ENCODE results near the gene ZDHHC11B.
"Not testable (repeated sequence)": the region's sequence is repeated elsewhere in the genome, so short reads cannot be mapped to it uniquely, and the experiment has no call there.

Gene ZDHHC11B

GRCh38 chr5:714215-715118, 70.1 kb downstream of the ZDHHC11B start:
- not testable (repeated sequence) for DNase-seq

GRCh38 chr5:713686-714085, 70.8 kb downstream of the ZDHHC11B start:
- not testable (repeated sequence) for DNase-seq

- DNase-seq, result not testable (repeated sequence)
Observed at GRCh38 chr5:708848-709517, 75.5 kb downstream of the ZDHHC11B start.

GRCh38 chr5:708374-708773, 76.2 kb downstream of the ZDHHC11B start:
- DNase-seq, result not testable (repeated sequence)

GRCh38 chr5:706127-706526, 78.4 kb downstream of the ZDHHC11B start:
- not testable (repeated sequence) for DNase-seq

GRCh38 chr5:696753-697702, 87.5 kb downstream of the ZDHHC11B start:
- not testable (repeated sequence) for DNase-seq

- not testable (repeated sequence) for DNase-seq
Observed at GRCh38 chr5:696191-696590, 88.3 kb downstream of the ZDHHC11B start.

GRCh38 chr5:695475-695874, 89.1 kb downstream of the ZDHHC11B start:
- DNase-seq, result not testable (repeated sequence)

GRCh38 chr5:694042-694431, 90.5 kb downstream of the ZDHHC11B start:
- DNase-seq, result not testable (repeated sequence)

GRCh38 chr5:693271-694041, 91.1 kb downstream of the ZDHHC11B start, which contains the start of gene TPPP:
Gene TPPP, minus strand, starts transcription at chr5:693352. Its CDS starts 15,292 bp downstream, at chr5:678060.
- DNase-seq, result peak; percentile 86

- not testable (repeated sequence) for DNase-seq
Observed at GRCh38 chr5:692529-693041, 91.9 kb downstream of the ZDHHC11B start.

GRCh38 chr5:691817-692528, 92.6 kb downstream of the ZDHHC11B start:
- DNase-seq, result no peak

- not testable (repeated sequence) for DNase-seq
Observed at GRCh38 chr5:691049-691448, 93.5 kb downstream of the ZDHHC11B start.

GRCh38 chr5:690293-690692, 94.2 kb downstream of the ZDHHC11B start:
- not testable (repeated sequence) for DNase-seq

- not testable (repeated sequence) for DNase-seq
Observed at GRCh38 chr5:688348-689010, 96.0 kb downstream of the ZDHHC11B start.

- not testable (repeated sequence) for DNase-seq
Observed at GRCh38 chr5:686936-687335, 97.6 kb downstream of the ZDHHC11B start.

- not testable (repeated sequence) for DNase-seq
Observed at GRCh38 chr5:686172-686523, 98.4 kb downstream of the ZDHHC11B start.

- no peak for DNase-seq
Observed at GRCh38 chr5:685262-686171, 99.0 kb downstream of the ZDHHC11B start.

GRCh38 chr5:684751-685216, 99.7 kb downstream of the ZDHHC11B start:
- DNase-seq, result no peak

Data from stimulated activated CD4-positive, alpha-beta T cell treated with anti-CD3 and anti-CD28 coated beads, Interleukin-15, amount 100 ng/mL, for 24 hours (primary cell).